CD4-positive, alpha-beta T cell (primary cell): ENCODE measurements around the gene OXSR1. TPM values are rescaled to one million over a fixed set of nuclear protein-coding genes. Genes with fewer than 3 reads are reported as not detected.

Source experiments
- ATAC-seq: fragments of 200-7000 bp; cut with Tn5 transposase; one replicate; pipeline ENCODE4 v1.10.0; 2022; ENCODE audit warnings: mild to moderate bottlenecking; ENCODE audit not compliant: poor library complexity
- CTCF ChIA-PET: fragments of 350-600 bp; sonication (Branson Sonifier 250); formaldehyde crosslinking; loops from one replicate; lab custom pipeline; 2021; ENCODE audit warnings: antibody characterized with exemption, inconsistent platforms; lab: Charles Lee
- POLR2A ChIA-PET: fragments of 350-600 bp; sonication (Branson Sonifier 250); formaldehyde crosslinking; loops from one replicate; lab custom pipeline; 2021; ENCODE audit warnings: antibody characterized with exemption, inconsistent platforms; lab: Charles Lee
- DNase-seq, 14 experiments: peaks; one replicate each; pipeline ENCODE4 v3.0.0-alpha.2; 2013 to 2020; ENCODE audit warnings: mixed read lengths in 2 of 14
- H3K27ac ChIP-seq, 2 donors: one replicate each; pipeline versions ENCODE4 v1.5.1 to v1.7.0; 2013; ENCODE audit warnings: low read length in 2 of 2, low read depth in 1 of 2, mild to moderate bottlenecking in 1 of 2
- H3K27me3 ChIP-seq, 2 experiments: 1 replicate in 1 of 2; 2 replicates in 1 of 2; pipeline versions ENCODE4 v1.6.1 to v1.7.0; 2013; ENCODE audit warnings: low read length in 2 of 2, control low read depth in 1 of 2, mild to moderate bottlenecking in 1 of 2, moderate library complexity in 1 of 2; ENCODE audit not compliant: insufficient read depth in 2 of 2, control insufficient read depth in 1 of 2
- H3K36me3 ChIP-seq: one replicate; pipeline ENCODE4 v1.6.1; 2013; ENCODE audit warnings: low read length, control low read depth; ENCODE audit not compliant: insufficient read depth
- H3K4me1 ChIP-seq: one replicate; pipeline ENCODE4 v1.6.1; 2013; ENCODE audit warnings: low read length, control low read depth; ENCODE audit not compliant: insufficient read depth
- H3K4me3 ChIP-seq: one replicate; pipeline ENCODE4 v1.5.1; 2013; ENCODE audit warnings: mild to moderate bottlenecking, low read length, moderate library complexity
- H3K9me3 ChIP-seq, 2 experiments: 1 replicate in 1 of 2; 2 replicates in 1 of 2; pipeline versions ENCODE4 v1.6.1 to v1.7.0; 2013; ENCODE audit warnings: low read length in 2 of 2, mild to moderate bottlenecking in 2 of 2, control low read depth in 1 of 2, moderate library complexity in 1 of 2; ENCODE audit not compliant: control insufficient read depth in 1 of 2, insufficient read depth in 1 of 2
- H3K27ac Mint-ChIP-seq: one replicate; pipeline ENCODE4 v1.8.0; 2020; ENCODE audit warnings: mixed read lengths
- H3K27me3 Mint-ChIP-seq: one replicate; pipeline ENCODE4 v1.8.0; 2021; ENCODE audit warnings: mixed read lengths
- H3K36me3 Mint-ChIP-seq: one replicate; pipeline ENCODE4 v1.8.0; 2021; ENCODE audit warnings: low read depth, mixed read lengths
- H3K4me1 Mint-ChIP-seq: one replicate; pipeline ENCODE4 v1.8.0; 2021; ENCODE audit warnings: low read depth, mixed read lengths
- H3K4me3 Mint-ChIP-seq: one replicate; pipeline ENCODE4 v1.8.0; 2020; ENCODE audit warnings: mild to moderate bottlenecking, mixed read lengths
- H3K9me3 Mint-ChIP-seq: one replicate; pipeline ENCODE4 v1.8.0; 2020; ENCODE audit warnings: mixed read lengths
- intact Hi-C, 2 experiments: fragments of 100-400 bp; cut with DNase I in 1 of 2; cut with micrococcal nuclease in 1 of 2; formaldehyde crosslinking; loops; one replicate each; pipeline versions ENCODE4 v1.15.1 to v1.9.0; 2023 to 2025; cut with DNase I, micrococcal nuclease
- total RNA-seq, 174 experiments: library from RNA in 2 of 174; stranded (reverse) in 2 of 174; gene quantifications; one replicate each; pipeline ENCODE4 v1.2.3 and lab custom pipeline; 2021 to 2026
- TF ChIP-seq, protein P1 (sequence below): fragments of 200-600 bp; IDR thresholded peaks from one replicate; pipeline ENCODE4 v1.8.0; 2022; ENCODE audit warnings: antibody characterized with exemption, mild to moderate bottlenecking

OXSR1 gene
- total RNA-seq, 2 experiments from 2014 or later: 28.3 to 30.3 TPM

DNA sequence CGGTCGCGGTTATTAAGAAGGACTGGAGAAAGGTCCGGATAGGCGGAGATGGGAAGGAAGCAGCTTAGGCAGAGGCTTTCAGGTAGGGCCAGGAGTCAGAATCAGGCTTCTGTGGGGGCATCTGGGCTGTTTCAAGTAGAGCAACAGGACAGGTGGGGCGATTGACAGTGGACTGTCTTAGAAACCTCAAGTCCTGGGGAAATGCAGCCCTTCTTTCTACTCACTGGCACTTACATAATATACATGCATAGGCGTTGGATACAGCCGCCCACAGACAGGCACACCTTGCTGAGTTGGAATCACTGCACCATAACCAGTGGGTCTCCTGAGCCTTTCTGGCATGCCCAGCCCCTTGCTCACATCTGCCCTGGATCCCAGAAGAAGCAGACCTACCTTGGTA, 26.1 kb upstream of the OXSR1 start:
- H3K36me3 ChIP-seq: peaks cover 25% of the 10 kb centered on the region
- intact Hi-C loops: loop anchor here (1.0 to 10.0 kb wide), 7 partner anchors 25 to 1266 kb away; partner anchors contain the start of genes DLEC1 (in 1 of the 2), EPM2AIP1 (in 1 of the 2), EXOG (in 1 of the 2) and MLH1 (in 1 of the 2)
- peak overlapping the region; percentile 87 for H3K27ac Mint-ChIP-seq
- TF ChIP-seq, protein P1, sequence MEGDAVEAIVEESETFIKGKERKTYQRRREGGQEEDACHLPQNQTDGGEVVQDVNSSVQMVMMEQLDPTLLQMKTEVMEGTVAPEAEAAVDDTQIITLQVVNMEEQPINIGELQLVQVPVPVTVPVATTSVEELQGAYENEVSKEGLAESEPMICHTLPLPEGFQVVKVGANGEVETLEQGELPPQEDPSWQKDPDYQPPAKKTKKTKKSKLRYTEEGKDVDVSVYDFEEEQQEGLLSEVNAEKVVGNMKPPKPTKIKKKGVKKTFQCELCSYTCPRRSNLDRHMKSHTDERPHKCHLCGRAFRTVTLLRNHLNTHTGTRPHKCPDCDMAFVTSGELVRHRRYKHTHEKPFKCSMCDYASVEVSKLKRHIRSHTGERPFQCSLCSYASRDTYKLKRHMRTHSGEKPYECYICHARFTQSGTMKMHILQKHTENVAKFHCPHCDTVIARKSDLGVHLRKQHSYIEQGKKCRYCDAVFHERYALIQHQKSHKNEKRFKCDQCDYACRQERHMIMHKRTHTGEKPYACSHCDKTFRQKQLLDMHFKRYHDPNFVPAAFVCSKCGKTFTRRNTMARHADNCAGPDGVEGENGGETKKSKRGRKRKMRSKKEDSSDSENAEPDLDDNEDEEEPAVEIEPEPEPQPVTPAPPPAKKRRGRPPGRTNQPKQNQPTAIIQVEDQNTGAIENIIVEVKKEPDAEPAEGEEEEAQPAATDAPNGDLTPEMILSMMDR: no peak
- H3K4me1 ChIP-seq: peaks cover 55% of the 10 kb centered on the region
- H3K9me3 ChIP-seq: no peaks in the 10 kb centered on the region
- H3K36me3 Mint-ChIP-seq: peaks cover 66% of the 10 kb centered on the region
- H3K27ac ChIP-seq: peak overlapping the region; percentile 80 to 83
- peak overlapping the region; percentile 99 for H3K4me3 Mint-ChIP-seq
- no peak for DNase-seq
- peak overlapping the region; percentile 95 for H3K4me3 ChIP-seq
- ChIA-PET POLR2A (interaction anchor here (0.8 to 4.8 kb wide), 4 partner anchors 13 to 142 kb away, joined by 3 to 208 read pairs (median 4); partner anchors contain the start of gene OXSR1), CTCF (interaction anchor here (0.7 to 0.9 kb wide), 3 partner anchors 25 to 100 kb away, joined by 3 read pairs; partner anchors contain the start of genes DLEC1 and OXSR1)
- H3K27me3 Mint-ChIP-seq: no peaks in the 10 kb centered on the region
- ATAC-seq: no peak
- H3K4me1 Mint-ChIP-seq: peaks cover 63% of the 10 kb centered on the region
- H3K9me3 Mint-ChIP-seq: no peaks in the 10 kb centered on the region
- no peaks in the 10 kb centered on the region for H3K27me3 ChIP-seq

- DNase-seq (no peak), ATAC-seq (no peak)
- H3K9me3 ChIP-seq: no peaks in the 10 kb centered on the region
- Mint-ChIP-seq H3K27ac (peak overlapping the region; percentile 87), H3K36me3 (peaks cover 61% of the 10 kb centered on the region), H3K9me3 (no peaks in the 10 kb centered on the region), H3K27me3 (no peaks in the 10 kb centered on the region), H3K4me1 (peaks cover 59% of the 10 kb centered on the region), H3K4me3 (peak overlapping the region; percentile 99)
- peak overlapping the region; percentile 95 for H3K4me3 ChIP-seq
- intact Hi-C loops: loop anchor here (1.0 to 10.0 kb wide), 7 partner anchors 25 to 1265 kb away; partner anchors contain the start of genes DLEC1 (in 1 of the 2), EPM2AIP1 (in 1 of the 2), EXOG (in 1 of the 2) and MLH1 (in 1 of the 2)
- H3K4me1 ChIP-seq: peaks cover 54% of the 10 kb centered on the region
- peak overlapping the region in 1 of 2 donors; percentile 83 for H3K27ac ChIP-seq
- H3K27me3 ChIP-seq: no peaks in the 10 kb centered on the region
- POLR2A ChIA-PET: interaction anchor here (0.9 to 4.8 kb wide), 4 partner anchors 13 to 142 kb away, joined by 3 to 208 read pairs (median 4); partner anchors contain the start of genes DLEC1 and OXSR1
- TF ChIP-seq, protein P1: no peak
- CTCF ChIA-PET: no interaction called here
- H3K36me3 ChIP-seq: peaks cover 24% of the 10 kb centered on the region
These were observed 25.7 kb upstream of the OXSR1 start for GRCh38 chr3:38139652-38140051.

DNA sequence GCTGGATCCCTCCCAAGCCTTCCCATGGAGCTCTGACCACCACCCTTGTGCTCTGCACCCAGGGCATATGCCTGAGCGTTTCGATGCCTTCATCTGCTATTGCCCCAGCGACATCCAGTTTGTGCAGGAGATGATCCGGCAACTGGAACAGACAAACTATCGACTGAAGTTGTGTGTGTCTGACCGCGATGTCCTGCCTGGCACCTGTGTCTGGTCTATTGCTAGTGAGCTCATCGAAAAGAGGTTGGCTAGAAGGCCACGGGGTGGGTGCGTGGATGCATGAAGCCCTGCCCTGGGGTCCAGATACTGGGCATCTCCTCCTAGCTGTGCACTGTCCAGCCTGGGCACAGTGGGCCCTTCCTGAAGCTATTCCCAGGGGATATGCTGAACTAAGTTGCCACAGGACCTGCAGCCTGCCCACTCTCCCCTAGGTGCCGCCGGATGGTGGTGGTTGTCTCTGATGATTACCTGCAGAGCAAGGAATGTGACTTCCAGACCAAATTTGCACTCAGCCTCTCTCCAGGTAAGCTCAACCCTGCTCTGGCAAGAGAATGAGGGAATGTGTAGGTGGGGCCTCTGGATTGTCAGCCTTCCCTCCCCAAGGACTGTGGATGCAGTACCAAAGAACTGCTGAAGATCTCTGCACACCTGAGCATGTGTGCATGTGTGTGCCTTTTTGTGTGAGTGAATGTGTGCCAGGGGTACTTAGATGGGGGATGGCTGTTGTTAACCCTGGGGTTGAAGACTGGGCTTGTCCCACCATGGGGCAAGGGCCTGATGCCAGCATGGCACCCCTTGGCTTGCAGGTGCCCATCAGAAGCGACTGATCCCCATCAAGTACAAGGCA, 24.8 kb upstream of the OXSR1 start:
- H3K27ac ChIP-seq: no peak overlapping the region
- POLR2A ChIA-PET: interaction anchor here (1.0 to 4.8 kb wide), 3 partner anchors 24 to 101 kb away, joined by 4 to 208 read pairs (median 16); partner anchors contain the start of genes DLEC1 and OXSR1
- peaks cover 47% of the 10 kb centered on the region for H3K4me1 ChIP-seq
- H3K27ac Mint-ChIP-seq: peak overlapping the region; percentile 87
- no peaks in the 10 kb centered on the region for H3K27me3 Mint-ChIP-seq
- peaks cover 24% of the 10 kb centered on the region for H3K36me3 ChIP-seq
- peaks cover 54% of the 10 kb centered on the region for H3K36me3 Mint-ChIP-seq
- H3K4me3 Mint-ChIP-seq: peak overlapping the region; percentile 99
- H3K4me1 Mint-ChIP-seq: peaks cover 50% of the 10 kb centered on the region
- ATAC-seq: no peak
- no peaks in the 10 kb centered on the region for H3K27me3 ChIP-seq
- no peaks in the 10 kb centered on the region for H3K9me3 ChIP-seq
- CTCF ChIA-PET: no interaction called here
- TF ChIP-seq, protein P1: no peak
- no peaks in the 10 kb centered on the region for H3K9me3 Mint-ChIP-seq
- H3K4me3 ChIP-seq: peak overlapping the region; percentile 95
- intact Hi-C loops: no loop called here
- no peak for DNase-seq
